ENCODE data around the gene HP. TPM values are rescaled to one million over a fixed set of nuclear protein-coding genes. Genes with fewer than 3 reads are reported as not detected.
"Not testable (repeated sequence)": the region's sequence is repeated elsewhere in the genome, so short reads cannot be mapped to it uniquely, and the experiment has no call there.

HP gene, protein sequence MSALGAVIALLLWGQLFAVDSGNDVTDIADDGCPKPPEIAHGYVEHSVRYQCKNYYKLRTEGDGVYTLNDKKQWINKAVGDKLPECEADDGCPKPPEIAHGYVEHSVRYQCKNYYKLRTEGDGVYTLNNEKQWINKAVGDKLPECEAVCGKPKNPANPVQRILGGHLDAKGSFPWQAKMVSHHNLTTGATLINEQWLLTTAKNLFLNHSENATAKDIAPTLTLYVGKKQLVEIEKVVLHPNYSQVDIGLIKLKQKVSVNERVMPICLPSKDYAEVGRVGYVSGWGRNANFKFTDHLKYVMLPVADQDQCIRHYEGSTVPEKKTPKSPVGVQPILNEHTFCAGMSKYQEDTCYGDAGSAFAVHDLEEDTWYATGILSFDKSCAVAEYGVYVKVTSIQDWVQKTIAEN
- 10 to 100 TPM in 1 of 6 donors, 1 to 10 TPM in 2, under 1 TPM in 3; 0.08 to 22.5 (median 0.92) TPM for total RNA-seq
- polyA plus RNA-seq, result 10 to 100 TPM in 1 of 2 donors, 1 to 10 TPM in 1; 1.5 to 43.5 TPM

DNA sequence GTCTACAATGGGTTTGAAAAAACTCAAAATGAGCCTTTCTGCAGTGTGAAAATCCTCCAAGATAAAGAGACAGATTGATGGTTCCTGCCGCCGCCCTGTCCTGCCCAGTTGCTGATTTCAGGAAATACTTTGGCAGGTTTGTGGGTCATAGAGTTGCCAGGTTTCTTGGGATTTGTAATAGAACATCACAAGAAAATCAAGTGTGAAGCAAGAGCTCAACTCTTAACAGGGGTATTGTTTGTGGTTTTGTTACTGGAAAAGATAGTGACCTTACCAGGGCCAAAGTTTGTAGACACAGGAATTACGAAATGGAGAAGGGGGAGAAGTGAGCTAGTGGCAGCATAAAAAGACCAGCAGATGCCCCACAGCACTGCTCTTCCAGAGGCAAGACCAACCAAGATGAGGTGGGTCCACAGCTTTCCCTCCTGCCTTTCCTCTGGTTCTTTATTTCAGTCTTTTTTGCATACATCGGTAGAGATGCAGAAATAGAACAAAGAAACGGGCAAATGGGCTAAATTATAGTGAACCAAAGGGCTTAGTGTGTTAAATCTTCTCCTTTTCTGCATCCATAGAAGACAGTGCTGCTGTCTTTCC lies at the start of gene HP:
HP (plus strand) TSS at position 252 of the 594 bp plus-strand sequence; CDS start at position 400, 148 bp downstream.
- FAIRE-seq; H3K27me3 ChIP-seq; ATAC-seq; intact Hi-C loops (cut with DNase I); H3K4me3 ChIP-seq; H3K27ac ChIP-seq; H3K4me1 ChIP-seq; H3K9me3 ChIP-seq; H3K36me3 ChIP-seq; DNase-seq: not testable (repeated sequence)
- WGBS, 2 donors, result 86 to 91% methylated on average over 5 of the region's 5 CpGs

DNA sequence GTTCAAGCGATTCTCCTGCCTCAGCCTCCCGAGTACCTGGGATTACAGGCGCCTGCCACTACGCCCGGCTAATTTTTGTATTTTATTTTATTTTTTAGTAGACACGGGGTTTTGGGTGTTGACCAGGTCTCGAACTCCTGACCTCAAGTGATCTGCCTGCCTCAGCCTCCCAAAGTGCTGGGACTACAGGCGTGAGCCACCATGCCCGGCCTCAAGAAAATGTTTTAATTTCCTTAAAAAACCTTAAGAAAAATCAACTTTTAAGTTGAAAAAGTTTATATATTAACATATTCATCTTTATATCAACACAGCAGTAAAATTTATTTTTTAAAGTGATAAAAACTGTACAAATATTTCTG lies 46.3 kb upstream of the HP start:
- WGBS, 2 donors, result 64 to 65% methylated on average over 9 of the region's 9 CpGs
- H3K36me3 ChIP-seq; H3K4me1 ChIP-seq; FAIRE-seq; DNase-seq; ATAC-seq; H3K27me3 ChIP-seq; intact Hi-C loops (cut with DNase I); H3K9me3 ChIP-seq: not testable (repeated sequence)
- peak overlapping the region in 1 of 4 donors; percentile 19 for H3K27ac ChIP-seq
- peak overlapping the region in 2 of 4 donors; percentile 90 to 91 for H3K4me3 ChIP-seq

DNA sequence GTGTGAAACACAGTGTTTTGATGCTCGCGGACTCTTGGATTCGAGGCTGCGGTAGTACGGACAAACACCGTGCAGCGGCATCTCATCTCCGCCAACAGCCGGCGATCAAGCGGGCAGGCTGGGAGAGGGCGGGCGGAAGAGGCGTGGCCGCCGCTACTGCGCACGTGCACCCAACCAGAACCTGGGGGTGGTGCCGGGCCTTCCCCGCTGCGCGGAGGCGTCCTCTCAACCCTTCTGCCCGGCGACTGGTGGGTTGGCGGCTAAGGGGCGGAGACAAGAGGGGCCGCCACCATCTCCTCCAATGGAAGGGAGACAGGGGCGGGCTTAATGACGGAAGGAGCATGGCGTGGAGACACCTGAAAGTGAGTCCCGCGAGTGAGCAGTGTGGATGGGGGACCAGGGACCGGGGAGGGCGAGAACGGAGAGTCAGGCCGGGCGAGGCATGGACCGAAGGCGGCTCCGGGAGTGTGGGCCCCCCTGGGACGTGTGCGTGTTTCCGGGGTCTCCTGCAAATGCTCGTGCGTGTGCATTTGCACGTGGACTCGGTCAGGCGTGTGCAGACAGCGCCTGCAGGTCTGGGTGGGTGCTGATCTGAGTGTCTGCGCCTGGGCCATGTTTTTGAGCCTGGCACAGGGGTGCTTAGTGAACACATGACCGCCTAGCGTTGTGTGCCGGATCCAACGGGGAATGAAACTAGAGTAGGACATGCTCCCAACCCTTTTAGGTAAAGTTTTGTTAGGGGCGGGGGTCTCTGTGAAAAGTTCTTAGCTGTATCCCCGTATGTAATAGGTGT lies 45.7 kb upstream of the HP start, which contains the start of gene DHODH:
DHODH (plus strand) TSS at position 321 of the 793 bp plus-strand sequence; CDS start at position 342, 21 bp downstream.
- Histone ChIP-seq H3K4me1 (peaks cover 0 to 4% (median 0%) of the 10 kb centered on the region in 3 donors), H3K9me3 (no peaks in the 10 kb centered on the region), H3K4me3 (peak within 1 kb of the TSS; percentile 83 to 91 (median 89)), H3K36me3 (no peaks in the 10 kb centered on the region), H3K27me3 (no peaks in the 10 kb centered on the region), H3K27ac (peak within 1 kb of the TSS; percentile 22 to 71 (median 49))
- ATAC-seq, result peak; percentile 100
- peak; percentile 95 for FAIRE-seq
- DNase-seq, result peak; percentile 94 to 99 (median 98)
- intact Hi-C loops (cut with DNase I), result no loop called here
- TF ChIP-seq, protein P1, sequence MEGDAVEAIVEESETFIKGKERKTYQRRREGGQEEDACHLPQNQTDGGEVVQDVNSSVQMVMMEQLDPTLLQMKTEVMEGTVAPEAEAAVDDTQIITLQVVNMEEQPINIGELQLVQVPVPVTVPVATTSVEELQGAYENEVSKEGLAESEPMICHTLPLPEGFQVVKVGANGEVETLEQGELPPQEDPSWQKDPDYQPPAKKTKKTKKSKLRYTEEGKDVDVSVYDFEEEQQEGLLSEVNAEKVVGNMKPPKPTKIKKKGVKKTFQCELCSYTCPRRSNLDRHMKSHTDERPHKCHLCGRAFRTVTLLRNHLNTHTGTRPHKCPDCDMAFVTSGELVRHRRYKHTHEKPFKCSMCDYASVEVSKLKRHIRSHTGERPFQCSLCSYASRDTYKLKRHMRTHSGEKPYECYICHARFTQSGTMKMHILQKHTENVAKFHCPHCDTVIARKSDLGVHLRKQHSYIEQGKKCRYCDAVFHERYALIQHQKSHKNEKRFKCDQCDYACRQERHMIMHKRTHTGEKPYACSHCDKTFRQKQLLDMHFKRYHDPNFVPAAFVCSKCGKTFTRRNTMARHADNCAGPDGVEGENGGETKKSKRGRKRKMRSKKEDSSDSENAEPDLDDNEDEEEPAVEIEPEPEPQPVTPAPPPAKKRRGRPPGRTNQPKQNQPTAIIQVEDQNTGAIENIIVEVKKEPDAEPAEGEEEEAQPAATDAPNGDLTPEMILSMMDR (IDR thresholded peaks at IDR 0.05), result no peak
- 0% methylated on average over 57 of the region's 57 CpGs for WGBS, 2 donors

DNA sequence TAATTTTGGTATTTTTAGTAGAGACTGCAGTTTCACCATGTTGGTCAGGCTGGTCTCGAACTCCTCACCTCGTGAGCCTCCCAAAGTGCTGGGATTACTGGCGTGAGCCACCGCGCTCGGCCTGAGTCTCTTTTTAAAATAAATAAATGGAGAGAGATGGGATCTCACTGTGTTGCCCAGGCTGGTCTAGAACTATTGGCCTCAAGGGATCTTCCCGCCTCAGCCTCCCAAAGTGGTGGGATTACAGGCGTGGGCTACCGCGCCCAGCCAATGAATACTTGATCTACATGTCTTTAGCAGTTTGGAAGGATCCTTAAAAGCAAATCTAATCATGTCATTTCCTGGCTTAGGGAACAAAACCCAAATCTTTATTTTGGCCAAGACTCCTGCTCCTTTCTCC lies 44.5 kb upstream of the HP start:
- H3K4me1 ChIP-seq, result peaks cover 0 to 4% (median 0%) of the 10 kb centered on the region in 3 donors
- 94 to 98% methylated on average over 10 of the region's 10 CpGs for WGBS, 2 donors
- H3K9me3 ChIP-seq, result no peaks in the 10 kb centered on the region
- DNase-seq, result no peak
- FAIRE-seq, result no peak
- intact Hi-C loops (cut with DNase I), result no loop called here
- H3K4me3 ChIP-seq, result no peak overlapping the region
- no peak overlapping the region for H3K27ac ChIP-seq
- ATAC-seq, result no peak
- H3K27me3 ChIP-seq, result no peaks in the 10 kb centered on the region
- TF ChIP-seq, protein P1 (IDR thresholded peaks at IDR 0.05), result no peak
- no peaks in the 10 kb centered on the region for H3K36me3 ChIP-seq

DNA sequence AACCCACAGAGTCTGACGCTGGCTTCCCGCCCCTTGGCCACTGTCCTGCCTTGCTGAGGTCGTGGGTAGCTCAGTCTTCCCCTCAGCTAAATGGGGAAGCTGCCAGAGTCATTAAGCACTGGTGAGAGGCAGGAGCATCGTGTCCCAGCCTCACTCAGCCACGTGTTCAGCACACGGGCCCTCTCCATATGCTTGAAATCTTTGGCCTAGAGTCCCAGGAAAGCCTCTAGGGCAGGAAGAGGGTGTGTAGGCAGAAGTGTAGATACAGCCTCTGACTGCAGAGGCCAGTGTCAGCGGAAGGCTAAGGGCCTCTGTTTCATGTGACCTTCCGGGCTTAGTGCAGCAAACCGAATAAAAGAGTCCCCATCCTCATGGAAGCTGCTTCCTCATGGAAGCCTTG lies 41.7 kb upstream of the HP start:
- WGBS, 2 donors, result 76 to 79% methylated on average over 9 of the region's 9 CpGs
- TF ChIP-seq, protein P1 (IDR thresholded peaks at IDR 0.05), result no peak

More for the DNA sequence above, 41.7 kb upstream of the HP start:
- no peaks in the 10 kb centered on the region for H3K36me3 ChIP-seq
- H3K9me3 ChIP-seq, result no peaks in the 10 kb centered on the region
- FAIRE-seq (no peak), ATAC-seq (no peak), DNase-seq (no peak)
- no peak overlapping the region for H3K27ac ChIP-seq
- intact Hi-C loops (cut with DNase I), result no loop called here
- no peaks in the 10 kb centered on the region for H3K27me3 ChIP-seq
- H3K4me1 ChIP-seq, result peaks cover 0 to 4% (median 0%) of the 10 kb centered on the region in 3 donors
- no peak overlapping the region for H3K4me3 ChIP-seq
